Measurements from ENCODE around the gene MTHFSD.

The MTHFSD gene

GRCh38 chr16:86549076-86549892, 5.8 kb downstream of the MTHFSD start:
- DNase-seq, result no peak

- no peak for DNase-seq
Observed at GRCh38 chr16:86547286-86547685, 7.7 kb downstream of the MTHFSD start.

- DNase-seq, result no peak
Observed at GRCh38 chr16:86546638-86547013, 8.4 kb downstream of the MTHFSD start.

- no peak for DNase-seq
Observed at GRCh38 chr16:86545954-86546637, 8.9 kb downstream of the MTHFSD start.

GRCh38 chr16:86545481-86545880, 9.6 kb downstream of the MTHFSD start:
- DNase-seq, result no peak

- no peak for DNase-seq
Observed at GRCh38 chr16:86542756-86543750, 12.0 kb downstream of the MTHFSD start.

GRCh38 chr16:86541560-86541959, 13.5 kb downstream of the MTHFSD start:
- DNase-seq, result no peak

- no peak for DNase-seq
Observed at GRCh38 chr16:86540894-86541293, 14.1 kb downstream of the MTHFSD start.

- no peak for DNase-seq
Observed at GRCh38 chr16:86538196-86538780, 16.7 kb downstream of the MTHFSD start.

GRCh38 chr16:86537486-86537885, 17.5 kb downstream of the MTHFSD start:
- no peak for DNase-seq

GRCh38 chr16:86536621-86537020, 18.4 kb downstream of the MTHFSD start:
- no peak for DNase-seq

GRCh38 chr16:86534779-86535615, 20.0 kb downstream of the MTHFSD start:
- no peak for DNase-seq

- DNase-seq, result no peak
Observed at GRCh38 chr16:86533767-86534351, 21.2 kb downstream of the MTHFSD start.

- no peak for DNase-seq
Observed at GRCh38 chr16:86533076-86533475, 22.0 kb downstream of the MTHFSD start.

- DNase-seq, result no peak
Observed at GRCh38 chr16:86532526-86532815, 22.6 kb downstream of the MTHFSD start.

GRCh38 chr16:86531641-86532525, 23.2 kb downstream of the MTHFSD start:
- DNase-seq, result no peak

GRCh38 chr16:86531191-86531545, 23.9 kb downstream of the MTHFSD start:
- no peak for DNase-seq

GRCh38 chr16:86530251-86531190, 24.5 kb downstream of the MTHFSD start:
- DNase-seq, result no peak

GRCh38 chr16:86529160-86529559, 25.9 kb downstream of the MTHFSD start:
- no peak for DNase-seq

Data from CD4-positive, alpha-beta T cell treated with Interleukin-10 for 1 hour (primary cell).